Measurements from ENCODE around the gene C2CD4D. TPM values are rescaled to one million over a fixed set of nuclear protein-coding genes. Genes with fewer than 3 reads are reported as not detected.

Gene C2CD4D
- total and polyA plus RNA-seq, 2 of the 13 experiments (the other 11 are each of a cell fraction or from before 2014, with no cell fraction given) = not detected

DNA sequence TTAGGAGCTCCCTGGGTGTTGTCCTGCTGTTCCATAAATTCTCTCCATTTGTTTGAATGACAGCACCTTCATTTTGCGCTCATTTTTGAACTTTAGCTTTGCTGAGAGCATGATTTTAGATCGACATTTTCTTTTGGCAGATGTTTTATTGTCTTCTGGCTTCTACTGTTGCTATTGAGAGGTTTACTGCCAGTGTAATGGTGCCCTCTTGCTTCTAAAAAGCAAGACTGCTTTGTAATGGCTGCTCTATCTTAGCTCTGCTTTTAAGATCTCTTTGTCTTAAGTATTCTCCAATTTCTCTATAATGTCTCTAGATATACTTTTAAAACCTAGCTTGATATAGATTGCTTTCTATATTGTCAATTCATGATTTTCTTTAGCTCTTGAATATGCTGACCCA is 41.9 kb upstream of the C2CD4D start:
- no peak overlapping the region for H3K9ac ChIP-seq (ENCODE audit: insufficient read depth, low read depth, low read length)
- peaks cover under 1% of the 10 kb centered on the region; the same call in 1 of the 2 replicates for H3K9me3 ChIP-seq (ENCODE audit: low read length)
- intact Hi-C loops (cut with micrococcal nuclease; ENCODE audit: unreplicated experiment) = no loop called here
- H4K20me1 ChIP-seq (ENCODE audit: insufficient read depth, low read length) = no peaks in the 10 kb centered on the region
- BruUV-seq (replicated peaks) = no TSS peak
- TF ChIP-seq MAFF (IDR thresholded peaks at IDR 0.05; ENCODE audit: low read depth, low read length) (peak; percentile 30; the same call in 1 of the 2 replicates), MAFK (conservative IDR thresholded peaks at IDR 0.05 in 1 of 2, IDR thresholded peaks at IDR 0.05 in 1 of 2; ENCODE audit: low read length in 2 of 2) (peak in 1 of 2 experiments; percentile 44; a peak in 1 of 4 replicates), MYNN (CRISPR knock-in tag; IDR thresholded peaks at IDR 0.05; ENCODE audit: low read depth) (no peak), TCF12 (IDR thresholded peaks at IDR 0.05) (no peak), TCF12 (CRISPR knock-in tag; IDR thresholded peaks at IDR 0.05) (no peak), KDM5A (IDR thresholded peaks at IDR 0.05; ENCODE audit: borderline replicate concordance, low read length) (no peak), STAG1 (CRISPR knock-in tag; IDR thresholded peaks at IDR 0.05) (0 out of 2 replicates have a peak, but pooled peaks have one; percentile 7), TP53 (CRISPR knock-in tag; conservative IDR thresholded peaks at IDR 0.05) (no peak)
- TF ChIP-seq, protein P1, sequence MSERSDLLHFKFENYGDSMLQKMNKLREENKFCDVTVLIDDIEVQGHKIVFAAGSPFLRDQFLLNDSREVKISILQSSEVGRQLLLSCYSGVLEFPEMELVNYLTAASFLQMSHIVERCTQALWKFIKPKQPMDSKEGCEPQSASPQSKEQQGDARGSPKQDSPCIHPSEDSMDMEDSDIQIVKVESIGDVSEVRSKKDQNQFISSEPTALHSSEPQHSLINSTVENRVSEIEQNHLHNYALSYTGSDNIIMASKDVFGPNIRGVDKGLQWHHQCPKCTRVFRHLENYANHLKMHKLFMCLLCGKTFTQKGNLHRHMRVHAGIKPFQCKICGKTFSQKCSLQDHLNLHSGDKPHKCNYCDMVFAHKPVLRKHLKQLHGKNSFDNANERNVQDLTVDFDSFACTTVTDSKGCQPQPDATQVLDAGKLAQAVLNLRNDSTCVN (CRISPR knock-in tag; IDR thresholded peaks at IDR 0.05; ENCODE audit: borderline replicate concordance) = no peak
- TF ChIP-seq, protein P2, sequence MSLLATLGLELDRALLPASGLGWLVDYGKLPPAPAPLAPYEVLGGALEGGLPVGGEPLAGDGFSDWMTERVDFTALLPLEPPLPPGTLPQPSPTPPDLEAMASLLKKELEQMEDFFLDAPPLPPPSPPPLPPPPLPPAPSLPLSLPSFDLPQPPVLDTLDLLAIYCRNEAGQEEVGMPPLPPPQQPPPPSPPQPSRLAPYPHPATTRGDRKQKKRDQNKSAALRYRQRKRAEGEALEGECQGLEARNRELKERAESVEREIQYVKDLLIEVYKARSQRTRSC (CRISPR knock-in tag; IDR thresholded peaks at IDR 0.05; ENCODE audit: low read depth) = no peak
- no peak overlapping the region for H3K4me2 ChIP-seq (ENCODE audit: low read depth, low read length)
- peaks cover 0 to 1% of the 10 kb centered on the region in 2 experiments; a peak in 1 of 5 replicates for H3K36me3 ChIP-seq (replicated peaks in 1 of 2; ENCODE audit: control insufficient read depth in 1 of 2, insufficient read depth in 2 of 2, low read length in 2 of 2)
- no peak overlapping the region for H3K4me3 ChIP-seq (replicated peaks in 1 of 3; ENCODE audit: insufficient read depth in 1 of 3, low read depth in 2 of 3, low read length in 3 of 3)
- POLR2A ChIA-PET = no interaction called here
- FAIRE-seq (no peak), DNase-seq (ENCODE audit: low spot score) (no peak), ATAC-seq (no peak)
- in situ Hi-C loops (cut with HindIII; ENCODE audit: extremely low pct_ligation_motif_present, low pct_unique_long_range_greater_than_20kb) = no loop called here
- WGBS (ENCODE audit: low lambda C conversion rate) = 49% methylated on average over 2 of the region's 2 CpGs
- H3K27me3 ChIP-seq (ENCODE audit: control insufficient read depth in 1 of 2, insufficient read depth in 2 of 2, low read length in 2 of 2) = no peaks in the 10 kb centered on the region
- no peaks in the 10 kb centered on the region for H3K4me1 ChIP-seq (ENCODE audit: insufficient read depth, low read length)
- no peak overlapping the region for H3K27ac ChIP-seq (ENCODE audit: extremely low read length, insufficient read depth, low read length)
- H3K79me2 ChIP-seq (ENCODE audit: insufficient read depth, low read length) = no peaks in the 10 kb centered on the region
- CTCF ChIA-PET (ENCODE audit: low intra/inter-chr PET ratio, low total read pairs) = no interaction called here
- H2AFZ ChIP-seq (ENCODE audit: low read length) = no peak overlapping the region

Measured in HepG2 (cell line).